HCT116 (cell line): ENCODE data around the gene ZBTB7C. TPM values are rescaled to one million over a fixed set of nuclear protein-coding genes. Genes with fewer than 3 reads are reported as not detected.
A peak's percentile ranks its signal among the peaks of the same experiment; 100 is the strongest.

ENCODE experiments used
- ATAC-seq: fragments of 200-7000 bp; cut with Tn5 transposase; 2 replicates; pipeline ENCODE4 v1.9.1; 2020; ENCODE audit warnings: mild to moderate bottlenecking, moderate library complexity
- BruUV-seq: library from RNA; stranded (reverse); fragments of 400-500 nt; replicated peaks from 2 replicates; lab custom pipeline; 2021; lab: Mats Ljungman, UMichigan
- CTCF ChIA-PET: fragments of 300-600 bp; sonication (Branson Sonifier 250); formaldehyde crosslinking; loops from one replicate; lab custom pipeline; 2021; ENCODE audit warnings: antibody characterized with exemption; lab: Charles Lee
- POLR2A ChIA-PET: fragments of 300-600, 350-600 bp; sonication (Branson Sonifier 250); formaldehyde crosslinking; loops from one replicate; lab custom pipeline; 2021; ENCODE audit warnings: antibody characterized with exemption; lab: Charles Lee
- RAD21 ChIA-PET, 2 experiments: fragments of 300-600 bp; sonication (Branson Sonifier 250); formaldehyde crosslinking; loops; one replicate each; lab custom pipeline; 2023; ENCODE audit warnings: low total read pairs in 2 of 2; ENCODE audit not compliant: uncharacterized antibody in 2 of 2, unreplicated experiment in 2 of 2, low non-redundant PET in 1 of 2; lab: Charles Lee
- DNase-seq: peaks from one replicate; pipeline ENCODE4 v3.0.0-alpha.2; 2010; ENCODE audit warnings: low read depth, low spot score
- H2AFZ ChIP-seq: fragments of 200-600 bp; shearing (Covaris generic), sonication (generic); 2 replicates; pipeline ENCODE4 v1.6.1; 2017; ENCODE audit warnings: low read depth, mixed run types, mixed read lengths, antibody characterized with exemption, low read length; ENCODE audit not compliant: poor library complexity, severe bottlenecking
- H3K27ac ChIP-seq: 2 replicates; pipeline ENCODE4 v1.5.1; 2012; ENCODE audit warnings: low read depth, low read length
- H3K27me3 ChIP-seq: fragments of 200-600 bp; sonication (generic); 2 replicates; pipeline ENCODE4 v1.6.1; 2016; ENCODE audit warnings: mixed run types, low read length, mixed read lengths; ENCODE audit not compliant: insufficient read depth
- H3K36me3 ChIP-seq, 2 experiments: fragments of 200-500 bp in 1 of 2; fragments of 200-600 bp in 1 of 2; sonication (Bioruptor generic) in 1 of 2; sonication (generic) in 1 of 2; 2 replicates each; pipeline versions ENCODE4 v1.5.1 to v1.6.1; 2014 to 2016; ENCODE audit warnings: low read length in 2 of 2, inconsistent platforms in 1 of 2, mixed read lengths in 1 of 2, mixed run types in 1 of 2; ENCODE audit not compliant: insufficient read depth in 2 of 2, control insufficient read depth in 1 of 2
- H3K4me1 ChIP-seq, 2 experiments: fragments of 200-600 bp in 1 of 2; sonication (generic) in 1 of 2; 2 replicates each; pipeline versions ENCODE4 v1.5.1 to v1.6.1; 2012 to 2017; ENCODE audit warnings: low read length in 2 of 2, inconsistent platforms in 1 of 2, mild to moderate bottlenecking in 1 of 2, mixed read lengths in 1 of 2, mixed run types in 1 of 2, moderate library complexity in 1 of 2; ENCODE audit not compliant: insufficient read depth in 2 of 2, control insufficient read depth in 1 of 2
- H3K4me2 ChIP-seq: fragments of 200-600 bp; sonication (generic); 2 replicates; pipeline ENCODE4 v1.6.1; 2017; ENCODE audit warnings: mixed run types, low read length, mixed read lengths
- H3K4me3 ChIP-seq, 2 experiments: fragments of 200-600 bp in 1 of 2; sonication (generic) in 1 of 2; replicated peaks in 1 of 2; 2 replicates each; pipeline ENCODE4 v1.5.1; 2011 to 2016; ENCODE audit warnings: low read length in 2 of 2, control low read depth in 1 of 2, low read depth in 1 of 2, mild to moderate bottlenecking in 1 of 2, mixed read lengths in 1 of 2, mixed run types in 1 of 2
- H3K79me2 ChIP-seq: fragments of 200-600 bp; sonication (generic); 2 replicates; pipeline ENCODE4 v1.6.1; 2017; ENCODE audit warnings: mild to moderate bottlenecking, mixed run types, low read length, moderate library complexity, mixed read lengths; ENCODE audit not compliant: insufficient read depth
- H3K9ac ChIP-seq: fragments of 200-600 bp; sonication (generic); 2 replicates; pipeline ENCODE4 v1.6.1; 2016; ENCODE audit warnings: low read length, mixed read lengths
- H3K9me2 ChIP-seq: fragments of 200-600 bp; sonication (generic), shearing (Covaris generic); 2 replicates; pipeline ENCODE4 v1.6.1; 2017; ENCODE audit warnings: mixed run types, mild to moderate bottlenecking, moderate library complexity; ENCODE audit not compliant: insufficient read depth
- H3K9me3 ChIP-seq, 2 experiments: fragments of 200-500 bp in 1 of 2; fragments of 200-600 bp in 1 of 2; sonication (Bioruptor generic) in 1 of 2; sonication (generic) in 1 of 2; 2 replicates each; pipeline ENCODE4 v1.6.1; 2014 to 2017; ENCODE audit warnings: low read length in 2 of 2, mixed read lengths in 2 of 2, inconsistent platforms in 1 of 2, low read depth in 1 of 2, mild to moderate bottlenecking in 1 of 2, mixed run types in 1 of 2, moderate library complexity in 1 of 2; ENCODE audit not compliant: control insufficient read depth in 1 of 2, insufficient read depth in 1 of 2
- H4K20me1 ChIP-seq: fragments of 200-600 bp; sonication (generic), shearing (Covaris generic); 2 replicates; pipeline ENCODE4 v1.6.1; 2017; ENCODE audit warnings: mixed run types, mild to moderate bottlenecking, moderate library complexity; ENCODE audit not compliant: insufficient read depth
- CBX3 ChIP-seq: IDR thresholded peaks from 2 replicates; pipeline ENCODE4 v1.6.1; 2012; ENCODE audit warnings: low read depth
- CEBPB ChIP-seq: IDR thresholded peaks from 2 replicates; pipeline ENCODE4 v1.6.1; 2012; ENCODE audit warnings: low read depth
- EGR1 ChIP-seq: IDR thresholded peaks from 2 replicates; pipeline ENCODE4 v1.6.1; 2012; ENCODE audit warnings: low read depth
- EZH2 ChIP-seq: fragments of 200-600 bp; sonication (generic); IDR thresholded peaks from 2 replicates; pipeline ENCODE4 v1.6.1; 2017; ENCODE audit warnings: antibody characterized with exemption, mixed run types
- EZH2phosphoT487 ChIP-seq: fragments of 200-600 bp; IDR thresholded peaks from 2 replicates; pipeline ENCODE4 v1.6.1; 2018; ENCODE audit warnings: antibody characterized with exemption, borderline replicate concordance
- JUND ChIP-seq: IDR thresholded peaks from 2 replicates; pipeline ENCODE4 v1.6.1; 2012
- POLR2A ChIP-seq: IDR thresholded peaks from 2 replicates; pipeline ENCODE4 v1.7.0; 2011; ENCODE audit warnings: borderline replicate concordance; ENCODE audit not compliant: insufficient read depth, insufficient read length; ENCODE audit errors: extremely low read depth
- SIN3A ChIP-seq: IDR thresholded peaks from 2 replicates; pipeline ENCODE4 v1.6.1; 2012; ENCODE audit warnings: low read depth
- SRF ChIP-seq: IDR thresholded peaks from 2 replicates; pipeline ENCODE4 v1.6.1; 2012; ENCODE audit warnings: low read depth
- TCF7L2 ChIP-seq: IDR thresholded peaks from 2 replicates; pipeline ENCODE4 v1.7.0; 2011; ENCODE audit warnings: borderline replicate concordance, inconsistent platforms; ENCODE audit not compliant: insufficient read depth, insufficient read length; ENCODE audit errors: extremely low read depth
- intact Hi-C: fragments of 100-400 bp; cut with micrococcal nuclease; formaldehyde crosslinking; loops from 2 replicates; pipeline ENCODE4 v1.10.0; 2022
- total RNA-seq: library from RNA; stranded (reverse); gene quantifications from one replicate; pipeline ENCODE4 v1.2.1, GENCODE V29; 2021; ENCODE audit not compliant: unreplicated experiment
- TF ChIP-seq, protein P1 (sequence below), 3 experiments: fragments of 200-600 bp in 1 of 3; sonication (generic) in 1 of 3; IDR thresholded peaks in 2 of 3; conservative IDR thresholded peaks in 1 of 3; 2 replicates each; pipeline ENCODE4 v1.5.1; 2012 to 2017; ENCODE audit warnings: low read depth in 2 of 3, low read length in 2 of 3, antibody characterized with exemption in 1 of 3, borderline replicate concordance in 1 of 3, control low read depth in 1 of 3, mild to moderate bottlenecking in 1 of 3, mixed read lengths in 1 of 3, mixed run types in 1 of 3, moderate library complexity in 1 of 3; ENCODE audit not compliant: insufficient read depth in 1 of 3
- TF ChIP-seq, protein P2 (sequence below): IDR thresholded peaks from 2 replicates; pipeline ENCODE4 v1.6.1; 2012
- TF ChIP-seq, protein P3 (sequence below): IDR thresholded peaks from 2 replicates; pipeline ENCODE4 v1.6.1; 2012

ZBTB7C gene
- total RNA-seq, 1 experiment from 2014 or later, result 0.37 TPM

DNA sequence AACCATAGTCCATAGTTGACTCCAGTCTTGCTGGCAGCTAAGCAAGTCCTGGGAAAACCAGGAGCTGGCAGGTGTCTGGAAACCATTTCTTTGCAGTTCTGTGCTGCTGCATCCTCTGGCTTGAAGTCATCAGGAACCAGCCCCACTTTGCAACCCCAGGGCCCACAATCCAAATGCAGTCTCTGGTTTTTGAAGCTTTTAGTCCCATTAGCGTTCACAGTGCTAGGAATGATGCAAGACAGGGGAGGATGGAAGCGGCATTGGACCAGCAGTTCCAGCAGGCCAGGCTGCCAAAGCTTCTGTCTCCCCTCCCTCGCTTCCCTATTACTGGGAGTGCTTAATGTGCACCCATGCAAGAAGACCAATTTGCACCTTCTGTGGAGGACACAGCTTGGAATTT, 106.4 kb downstream of the ZBTB7C start:
- H4K20me1 ChIP-seq, result no peaks in the 10 kb centered on the region
- ATAC-seq (no peak), DNase-seq (no peak)
- H3K9me2 ChIP-seq, result no peaks in the 10 kb centered on the region
- POLR2A ChIA-PET, result no interaction called here
- no peak overlapping the region for H3K4me2 ChIP-seq
- RAD21 ChIA-PET, result no interaction called here
- H3K36me3 ChIP-seq, result no peaks in the 10 kb centered on the region
- H3K79me2 ChIP-seq, result no peaks in the 10 kb centered on the region
- CTCF ChIA-PET, result no interaction called here
- TF ChIP-seq CEBPB, result no peak
- TF ChIP-seq SIN3A, result no peak
- no peak for TF ChIP-seq SRF
- TF ChIP-seq EZH2phosphoT487, result no peak
- no peak for TF ChIP-seq CBX3
- TF ChIP-seq TCF7L2, result no peak
- TF ChIP-seq JUND, result no peak
- TF ChIP-seq EZH2, result no peak
- no peak for TF ChIP-seq POLR2A
- TF ChIP-seq, protein P1, sequence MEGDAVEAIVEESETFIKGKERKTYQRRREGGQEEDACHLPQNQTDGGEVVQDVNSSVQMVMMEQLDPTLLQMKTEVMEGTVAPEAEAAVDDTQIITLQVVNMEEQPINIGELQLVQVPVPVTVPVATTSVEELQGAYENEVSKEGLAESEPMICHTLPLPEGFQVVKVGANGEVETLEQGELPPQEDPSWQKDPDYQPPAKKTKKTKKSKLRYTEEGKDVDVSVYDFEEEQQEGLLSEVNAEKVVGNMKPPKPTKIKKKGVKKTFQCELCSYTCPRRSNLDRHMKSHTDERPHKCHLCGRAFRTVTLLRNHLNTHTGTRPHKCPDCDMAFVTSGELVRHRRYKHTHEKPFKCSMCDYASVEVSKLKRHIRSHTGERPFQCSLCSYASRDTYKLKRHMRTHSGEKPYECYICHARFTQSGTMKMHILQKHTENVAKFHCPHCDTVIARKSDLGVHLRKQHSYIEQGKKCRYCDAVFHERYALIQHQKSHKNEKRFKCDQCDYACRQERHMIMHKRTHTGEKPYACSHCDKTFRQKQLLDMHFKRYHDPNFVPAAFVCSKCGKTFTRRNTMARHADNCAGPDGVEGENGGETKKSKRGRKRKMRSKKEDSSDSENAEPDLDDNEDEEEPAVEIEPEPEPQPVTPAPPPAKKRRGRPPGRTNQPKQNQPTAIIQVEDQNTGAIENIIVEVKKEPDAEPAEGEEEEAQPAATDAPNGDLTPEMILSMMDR (IDR thresholded peaks at IDR 0.05 in 2 of 3, conservative IDR thresholded peaks at IDR 0.05 in 1 of 3; ENCODE audit: borderline replicate concordance in 1 of 3, insufficient read depth in 1 of 3, low read depth in 2 of 3, low read length in 2 of 3), result no peak
- H3K9me3 ChIP-seq, result no peaks in the 10 kb centered on the region
- H3K4me1 ChIP-seq, result peaks cover 9 to 11% of the 10 kb centered on the region in 2 experiments
- no peak overlapping the region for H3K9ac ChIP-seq
- no peak overlapping the region for H3K4me3 ChIP-seq
- H2AFZ ChIP-seq, result no peak overlapping the region
- intact Hi-C loops, result no loop called here
- no peaks in the 10 kb centered on the region for H3K27me3 ChIP-seq
- no TSS peak for BruUV-seq
- no peak overlapping the region for H3K27ac ChIP-seq

DNA sequence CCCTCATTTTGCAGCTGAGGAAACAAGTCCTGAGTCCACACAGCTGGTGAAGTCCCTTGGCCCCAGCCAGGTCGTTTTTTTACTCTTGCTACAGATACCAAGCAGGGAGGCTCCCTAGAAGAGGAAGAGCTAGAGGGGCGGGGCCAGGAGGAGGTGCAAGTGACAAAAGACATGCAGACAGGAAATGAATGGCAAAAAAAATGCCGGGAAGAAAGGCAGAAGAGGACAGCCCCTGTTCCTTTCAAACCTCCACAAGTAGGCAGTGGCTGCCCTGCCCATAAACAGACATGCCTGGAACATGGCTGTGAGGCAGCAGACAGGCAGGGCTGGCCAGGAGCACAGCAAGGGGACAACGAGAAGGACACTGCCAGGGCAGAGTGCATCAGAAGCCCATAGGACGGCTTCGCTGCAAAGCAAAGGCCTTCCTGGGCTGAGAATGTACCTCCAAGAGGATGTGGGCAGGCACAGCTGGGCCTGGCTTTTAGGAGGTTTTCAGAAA, 108.7 kb downstream of the ZBTB7C start:
- no peaks in the 10 kb centered on the region for H3K36me3 ChIP-seq
- no peak overlapping the region for H3K4me3 ChIP-seq
- POLR2A ChIA-PET, result no interaction called here
- no peak overlapping the region for H3K9ac ChIP-seq
- H3K9me3 ChIP-seq, result no peaks in the 10 kb centered on the region
- CTCF ChIA-PET, result no interaction called here
- H3K27ac ChIP-seq, result no peak overlapping the region
- no TSS peak for BruUV-seq
- H3K4me1 ChIP-seq, result peaks cover 7 to 11% of the 10 kb centered on the region in 2 experiments; a peak in 3 of 4 replicates
- intact Hi-C loops, result no loop called here
- H3K4me2 ChIP-seq, result peak overlapping the region; percentile 44
- no peaks in the 10 kb centered on the region for H3K27me3 ChIP-seq
- H3K79me2 ChIP-seq, result no peaks in the 10 kb centered on the region
- peak overlapping the region; percentile 56 for H2AFZ ChIP-seq
- TF ChIP-seq TCF7L2 (no peak), SIN3A (no peak), CBX3 (no peak), JUND (no peak), EGR1 (no peak), EZH2phosphoT487 (no peak)
- TF ChIP-seq, protein P2, sequence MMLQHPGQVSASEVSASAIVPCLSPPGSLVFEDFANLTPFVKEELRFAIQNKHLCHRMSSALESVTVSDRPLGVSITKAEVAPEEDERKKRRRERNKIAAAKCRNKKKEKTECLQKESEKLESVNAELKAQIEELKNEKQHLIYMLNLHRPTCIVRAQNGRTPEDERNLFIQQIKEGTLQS, result no peak
- TF ChIP-seq, protein P3, sequence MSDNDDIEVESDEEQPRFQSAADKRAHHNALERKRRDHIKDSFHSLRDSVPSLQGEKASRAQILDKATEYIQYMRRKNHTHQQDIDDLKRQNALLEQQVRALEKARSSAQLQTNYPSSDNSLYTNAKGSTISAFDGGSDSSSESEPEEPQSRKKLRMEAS, result no peak
- H4K20me1 ChIP-seq, result no peaks in the 10 kb centered on the region
- RAD21 ChIA-PET, result no interaction called here
- DNase-seq (no peak), ATAC-seq (peak; percentile 71)
- H3K9me2 ChIP-seq, result no peaks in the 10 kb centered on the region
